ENCODE data around the gene NANOS2.

Gene NANOS2

GRCh38 chr19:45913874-45914830 lies at the start of gene NANOS2:
TSS of gene NANOS2 (minus strand) at chr19:45914778. CDS start at chr19:45914693, 85 bp downstream.
- DNase-seq: no peak

GRCh38 chr19:45962021-45962420 lies 47.4 kb upstream of the NANOS2 start:
- no peak for DNase-seq

GRCh38 chr19:45960595-45961235 lies 46.1 kb upstream of the NANOS2 start:
- DNase-seq: no peak

GRCh38 chr19:45959517-45960025 lies 45.0 kb upstream of the NANOS2 start:
- DNase-seq: no peak

- no peak for DNase-seq
Observed at GRCh38 chr19:45958769-45959516, 44.4 kb upstream of the NANOS2 start.

GRCh38 chr19:45958320-45958719 lies 43.7 kb upstream of the NANOS2 start:
- DNase-seq: no peak

GRCh38 chr19:45955905-45956608 lies 41.5 kb upstream of the NANOS2 start:
- no peak for DNase-seq

GRCh38 chr19:45954156-45954555 lies 39.6 kb upstream of the NANOS2 start:
- no peak for DNase-seq

- DNase-seq: no peak
Observed at GRCh38 chr19:45953676-45954075, 39.1 kb upstream of the NANOS2 start.

- peak; percentile 13 for DNase-seq
Observed at GRCh38 chr19:45952686-45953505, 38.3 kb upstream of the NANOS2 start.

GRCh38 chr19:45952341-45952685 lies 37.7 kb upstream of the NANOS2 start:
- DNase-seq: no peak

- DNase-seq: no peak
Observed at GRCh38 chr19:45947926-45948325, 33.3 kb upstream of the NANOS2 start.

- no peak for DNase-seq
Observed at GRCh38 chr19:45940515-45940805, 25.9 kb upstream of the NANOS2 start.

GRCh38 chr19:45939792-45940514 lies 25.4 kb upstream of the NANOS2 start:
- no peak for DNase-seq

- no peak for DNase-seq
Observed at GRCh38 chr19:45938733-45939319, 24.2 kb upstream of the NANOS2 start.

- no peak for DNase-seq
Observed at GRCh38 chr19:45935267-45935666, 20.7 kb upstream of the NANOS2 start.

GRCh38 chr19:45934551-45935230 lies 20.1 kb upstream of the NANOS2 start:
- no peak for DNase-seq

- no peak for DNase-seq
Observed at GRCh38 chr19:45933759-45934158, 19.2 kb upstream of the NANOS2 start.

GRCh38 chr19:45931055-45931454 lies 16.5 kb upstream of the NANOS2 start:
- DNase-seq: no peak

GRCh38 chr19:45929247-45929646 lies 14.7 kb upstream of the NANOS2 start:
- DNase-seq: no peak
